ENCODE results near the gene KRT79.
"Not testable (repeated sequence)": the region's sequence is repeated elsewhere in the genome, so short reads cannot be mapped to it uniquely, and the experiment has no call there.

KRT79 gene

DNA sequence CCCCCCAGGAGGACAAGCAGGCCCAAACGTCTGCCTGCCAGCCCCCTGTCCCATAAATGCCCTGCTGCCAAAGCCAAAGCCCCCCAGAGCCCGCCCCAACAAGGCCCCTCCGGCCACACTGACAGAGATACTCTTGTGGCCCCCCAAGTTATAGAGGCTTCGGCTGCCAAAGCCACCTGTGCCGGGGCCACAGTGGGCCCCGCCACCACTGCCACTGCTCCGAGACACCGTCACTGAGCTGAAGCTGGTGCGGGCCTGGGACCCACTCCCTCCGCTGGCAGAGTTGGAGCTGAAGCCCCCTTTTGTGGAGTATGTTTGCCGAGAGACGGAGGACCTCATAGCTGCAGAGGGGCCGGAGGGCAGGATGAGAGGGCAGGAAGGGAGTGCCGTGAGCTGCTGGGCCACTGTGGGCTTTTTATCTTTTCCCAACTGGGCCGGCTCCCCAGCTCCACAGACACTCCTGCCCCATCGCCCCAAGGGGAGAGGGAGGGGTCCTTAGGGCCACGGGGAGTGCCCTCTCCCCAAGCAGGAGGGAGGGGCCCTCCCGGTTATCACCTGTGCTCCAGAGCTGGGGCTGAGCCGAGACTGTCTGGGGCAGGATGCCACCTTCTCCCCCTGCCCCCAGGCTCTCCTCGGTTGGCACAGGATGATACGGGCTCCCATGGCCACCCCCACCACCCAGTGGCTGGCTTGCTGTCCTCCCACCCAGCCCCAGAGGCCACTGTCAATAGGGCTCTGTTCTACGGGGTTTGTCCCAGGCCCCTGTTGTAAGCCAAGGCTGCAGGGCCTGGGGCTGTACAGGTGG lies at the start of gene KRT79:
TSS of gene KRT79 (minus strand) at position 390 of the 805 bp plus-strand sequence. CDS start at position 339, 51 bp downstream.
- no peaks in the 10 kb centered on the region for H3K27me3 Mint-ChIP-seq

DNA sequence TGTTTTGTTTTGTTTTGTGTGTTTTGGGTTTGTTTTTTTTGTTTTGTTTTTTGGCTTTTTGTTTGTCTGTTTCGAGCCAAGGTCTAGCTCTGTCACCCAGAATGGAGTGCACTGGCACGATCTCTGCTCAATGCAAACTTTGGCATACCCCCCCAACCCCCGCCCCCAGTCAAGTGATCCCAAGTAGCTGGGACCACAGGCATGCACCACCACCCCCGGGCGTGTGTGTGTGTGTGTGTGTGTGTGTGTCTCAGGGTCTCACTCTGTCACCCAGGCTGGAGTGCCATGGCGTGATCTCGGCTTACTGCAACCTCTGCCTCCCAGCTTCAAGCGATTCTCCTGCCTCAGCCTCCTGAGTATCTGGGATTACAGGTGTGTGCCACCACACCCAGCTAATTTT lies 46.4 kb upstream of the KRT79 start:
- H3K36me3 Mint-ChIP-seq, H3K27me3 Mint-ChIP-seq, H3K9me3 Mint-ChIP-seq, H3K27ac Mint-ChIP-seq, H3K4me1 Mint-ChIP-seq: not testable (repeated sequence)
- peak overlapping the region; percentile 82 for H3K4me3 Mint-ChIP-seq

More for the DNA sequence above, at the start of gene KRT79:
- Mint-ChIP-seq H3K27ac (no peak within 1 kb of the TSS), H3K4me1 (peaks cover 38% of the 10 kb centered on the region), H3K36me3 (no peaks in the 10 kb centered on the region), H3K4me3 (no peak within 1 kb of the TSS), H3K9me3 (no peaks in the 10 kb centered on the region)

DNA sequence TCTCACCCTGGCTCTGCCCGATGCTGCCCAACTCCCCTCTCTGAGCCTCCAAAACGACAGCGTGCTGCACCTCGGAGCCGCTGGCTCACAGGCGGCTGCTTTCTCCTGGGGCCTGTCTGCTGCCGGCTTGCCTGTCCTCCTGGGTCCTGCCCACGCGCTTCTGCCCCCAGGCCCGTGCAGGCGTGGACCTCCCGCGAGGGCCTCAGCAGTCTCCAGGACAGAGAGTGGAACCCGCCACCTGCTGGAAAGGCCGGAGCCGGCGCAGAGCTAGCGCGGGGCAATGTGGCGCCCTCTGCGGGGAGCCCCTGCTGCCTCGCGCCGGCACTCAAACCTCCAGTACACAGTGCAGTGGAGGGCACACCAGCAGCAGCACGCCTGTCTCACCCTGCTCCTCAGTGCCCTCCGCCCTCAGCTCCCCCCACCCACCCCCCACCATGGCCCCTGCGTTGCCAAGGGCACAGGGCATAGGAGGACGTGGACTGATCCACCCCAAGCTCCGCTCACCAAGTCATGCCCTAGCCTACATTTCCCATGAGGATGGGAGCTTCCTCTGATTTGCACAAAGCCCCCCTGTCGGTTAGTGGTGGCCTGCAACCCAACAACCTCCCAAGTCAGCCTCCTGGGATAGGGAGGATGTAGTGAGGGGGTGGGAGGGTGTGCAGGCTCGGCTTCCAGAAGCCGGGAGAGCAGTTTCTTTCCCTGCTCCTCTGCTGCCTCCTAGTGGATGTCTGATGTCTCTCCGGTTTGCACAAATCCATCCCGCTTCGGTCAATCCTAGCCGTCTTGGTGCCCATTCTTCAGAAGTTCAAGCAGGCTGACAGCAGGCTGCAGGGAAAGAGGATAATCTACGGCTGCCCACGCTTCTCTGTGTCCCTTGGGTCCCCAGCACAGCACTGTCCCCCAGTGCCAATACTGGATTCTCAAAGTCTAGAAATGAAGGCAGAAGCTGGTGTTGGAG lies 45.6 kb upstream of the KRT79 start:
- H3K4me1 Mint-ChIP-seq, result peaks cover 9% of the 10 kb centered on the region
- H3K9me3 Mint-ChIP-seq, result no peaks in the 10 kb centered on the region
- peak overlapping the region; percentile 82 for H3K4me3 Mint-ChIP-seq
- H3K36me3 Mint-ChIP-seq, result no peaks in the 10 kb centered on the region
- peaks cover 3% of the 10 kb centered on the region for H3K27me3 Mint-ChIP-seq
- no peak overlapping the region for H3K27ac Mint-ChIP-seq

DNA sequence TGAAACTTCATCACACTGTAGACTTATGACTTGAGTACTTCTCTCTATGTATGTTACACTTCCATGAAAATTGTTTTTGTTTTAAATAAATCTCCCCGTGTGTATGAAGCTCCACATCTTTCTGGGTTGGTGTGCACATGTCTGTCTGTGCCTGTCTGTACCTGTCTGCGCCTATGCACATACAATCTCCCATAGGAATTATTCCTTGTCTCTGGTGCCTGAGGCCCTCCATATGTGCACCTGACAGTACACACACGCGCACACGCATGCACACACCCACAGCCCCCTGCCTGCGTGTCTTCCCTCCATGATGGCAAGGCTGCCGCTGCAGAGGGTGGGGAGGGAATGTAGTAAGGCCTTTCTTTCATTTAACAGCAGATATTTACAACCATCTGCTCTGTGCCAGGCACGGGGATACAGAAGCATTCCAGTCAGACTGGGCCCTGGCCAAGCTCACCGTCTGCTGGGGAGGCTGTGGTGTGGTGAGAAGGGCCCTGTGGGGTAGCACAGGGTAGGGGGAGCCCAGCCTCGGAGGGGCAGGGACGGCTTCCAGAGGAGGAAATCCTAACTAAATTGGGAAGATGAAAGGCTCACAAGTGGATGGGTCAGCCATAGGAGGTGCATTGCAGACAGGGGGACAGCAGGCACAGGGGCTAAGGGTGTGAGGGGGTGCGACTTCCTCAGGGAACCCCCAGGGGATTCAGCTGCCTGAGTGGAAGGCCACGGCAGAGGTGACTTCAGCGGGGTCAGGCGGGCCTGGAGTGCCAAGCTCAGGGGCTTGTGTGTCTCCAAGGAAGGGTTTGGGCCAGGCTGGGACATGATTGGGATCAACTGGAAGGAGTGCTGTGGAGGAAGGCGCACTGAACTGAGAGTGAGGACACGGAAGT lies 44.6 kb upstream of the KRT79 start:
- Mint-ChIP-seq H3K27me3 (peaks cover 3% of the 10 kb centered on the region), H3K9me3 (no peaks in the 10 kb centered on the region), H3K36me3 (no peaks in the 10 kb centered on the region), H3K4me3 (no peak overlapping the region), H3K4me1 (peaks cover 14% of the 10 kb centered on the region), H3K27ac (no peak overlapping the region)

DNA sequence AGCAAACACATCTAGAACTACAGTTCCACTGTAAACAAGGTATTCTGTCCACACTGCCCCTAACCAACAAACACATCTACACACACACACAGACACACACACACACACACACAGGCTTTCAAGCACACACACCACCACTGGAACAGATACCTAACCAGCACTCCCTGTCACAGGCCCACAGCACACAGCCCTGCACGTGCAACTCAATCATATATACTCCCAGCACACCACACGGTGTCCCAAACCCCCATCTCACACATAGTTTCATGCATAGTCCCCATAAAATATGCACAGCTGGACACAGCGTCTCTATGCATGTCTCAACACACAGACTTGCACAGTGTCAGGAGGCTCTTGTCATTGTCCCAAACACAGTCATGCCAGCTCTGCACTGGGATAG lies 43.1 kb upstream of the KRT79 start:
- no peak overlapping the region for H3K4me3 Mint-ChIP-seq
- no peak overlapping the region for H3K27ac Mint-ChIP-seq
- peaks cover 22% of the 10 kb centered on the region for H3K4me1 Mint-ChIP-seq
- no peaks in the 10 kb centered on the region for H3K36me3 Mint-ChIP-seq
- H3K27me3 Mint-ChIP-seq, result peaks cover 3% of the 10 kb centered on the region
- H3K9me3 Mint-ChIP-seq, result no peaks in the 10 kb centered on the region

DNA sequence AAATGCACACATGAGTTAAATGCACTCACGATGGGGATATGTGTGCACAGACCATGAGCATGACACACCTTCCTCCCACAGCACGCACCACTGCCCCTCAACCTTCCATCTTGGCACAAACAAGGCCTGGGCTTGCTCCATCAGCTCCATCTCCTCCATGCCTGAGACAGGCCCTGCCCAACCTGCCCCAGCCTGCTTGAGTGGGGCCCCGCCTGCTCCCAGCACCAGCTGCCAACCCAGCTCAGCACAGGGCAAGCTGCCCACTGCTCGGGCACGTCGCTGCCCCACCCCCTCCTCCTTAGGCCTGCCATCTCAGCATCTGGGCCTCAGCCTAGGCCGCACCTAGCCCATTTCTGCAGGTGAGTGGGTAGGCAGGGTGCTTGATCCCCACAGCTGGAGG lies 42.3 kb upstream of the KRT79 start:
- Mint-ChIP-seq H3K4me1 (peaks cover 22% of the 10 kb centered on the region), H3K36me3 (no peaks in the 10 kb centered on the region), H3K4me3 (no peak overlapping the region), H3K27ac (no peak overlapping the region), H3K9me3 (no peaks in the 10 kb centered on the region), H3K27me3 (peaks cover 2% of the 10 kb centered on the region)

DNA sequence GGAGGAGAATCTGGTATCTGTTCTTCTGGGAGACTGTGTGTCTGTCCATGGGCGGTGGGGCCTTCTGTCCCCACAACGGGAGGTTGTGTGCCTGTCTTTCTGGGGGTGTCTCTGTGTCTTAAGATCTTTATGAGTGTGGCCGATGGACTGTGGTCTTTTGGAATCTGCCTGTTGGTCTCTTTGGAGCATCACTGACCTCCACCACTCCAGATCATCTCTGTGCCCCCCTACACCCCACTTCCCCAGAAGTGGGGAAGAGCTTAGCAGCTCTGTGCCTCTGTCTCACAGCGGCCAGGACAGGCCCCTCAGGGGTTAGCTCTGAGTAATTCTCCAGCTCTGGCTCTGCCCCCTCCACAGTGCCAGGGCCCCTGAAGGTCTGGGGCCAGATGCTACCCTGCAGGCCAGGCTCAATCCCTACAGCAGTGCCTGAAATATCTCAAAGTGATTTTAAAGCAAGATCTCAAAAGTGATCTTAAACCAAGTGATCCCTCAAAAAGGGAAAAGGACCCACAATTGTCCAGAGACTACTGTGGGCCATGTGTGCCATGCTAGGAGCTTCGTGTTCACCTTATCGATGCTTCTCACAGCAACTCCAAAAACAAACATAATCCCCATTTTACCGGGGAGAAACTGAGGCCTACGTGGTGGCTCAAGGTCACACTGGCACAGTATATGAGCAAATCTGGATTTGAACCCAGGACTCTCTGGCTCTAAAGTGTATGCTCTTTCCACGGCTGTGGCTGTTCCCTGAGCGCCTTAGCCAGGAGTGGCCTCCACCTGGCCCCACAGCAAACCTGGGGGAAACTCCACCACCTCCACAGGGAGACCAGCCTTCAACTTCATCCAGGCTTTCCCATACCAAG lies 40.7 kb upstream of the KRT79 start:
- peaks cover 25% of the 10 kb centered on the region for H3K4me1 Mint-ChIP-seq
- H3K9me3 Mint-ChIP-seq, result no peaks in the 10 kb centered on the region
- no peaks in the 10 kb centered on the region for H3K27me3 Mint-ChIP-seq
- peak overlapping the region; percentile 17 for H3K27ac Mint-ChIP-seq
- no peaks in the 10 kb centered on the region for H3K36me3 Mint-ChIP-seq
- H3K4me3 Mint-ChIP-seq, result peak overlapping the region; percentile 80

DNA sequence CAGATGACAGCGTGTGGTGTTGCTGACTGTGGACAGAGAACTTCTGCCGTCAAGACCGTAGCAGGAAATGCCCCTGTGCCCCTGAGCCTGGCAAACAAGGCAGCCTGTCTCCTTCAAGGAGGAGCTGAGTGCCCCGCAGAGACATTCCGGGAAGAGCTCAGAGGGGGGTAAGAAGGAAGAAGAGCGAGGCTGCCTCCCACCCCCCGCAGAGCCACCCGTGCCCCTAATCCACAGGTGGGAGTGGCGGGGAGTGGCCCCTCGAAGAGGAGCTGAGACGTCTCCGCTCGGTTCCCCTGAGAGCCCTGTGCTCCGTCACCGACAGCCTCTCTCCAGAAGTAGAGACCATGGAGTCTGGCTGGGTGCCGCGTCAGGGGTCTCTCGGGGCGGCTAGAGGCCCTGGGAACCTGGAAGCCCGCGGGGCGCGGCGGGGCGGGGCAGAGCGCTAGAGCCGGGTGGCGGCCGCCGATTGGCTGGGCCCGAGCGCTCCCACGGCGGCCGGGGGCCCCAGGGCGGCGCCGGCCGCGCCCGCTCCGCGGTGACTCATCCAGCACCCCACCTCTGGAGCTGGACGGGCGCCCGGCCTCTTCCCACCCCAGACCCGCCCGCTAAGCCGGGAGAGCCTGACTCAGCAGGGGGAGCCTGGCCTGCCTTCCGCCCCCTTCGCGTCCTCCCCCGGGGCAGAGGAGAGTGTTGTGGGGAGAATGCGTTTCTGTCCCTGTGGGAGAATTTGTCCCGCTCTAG lies 39.9 kb upstream of the KRT79 start:
- H3K4me1 Mint-ChIP-seq, result peaks cover 28% of the 10 kb centered on the region

DNA sequence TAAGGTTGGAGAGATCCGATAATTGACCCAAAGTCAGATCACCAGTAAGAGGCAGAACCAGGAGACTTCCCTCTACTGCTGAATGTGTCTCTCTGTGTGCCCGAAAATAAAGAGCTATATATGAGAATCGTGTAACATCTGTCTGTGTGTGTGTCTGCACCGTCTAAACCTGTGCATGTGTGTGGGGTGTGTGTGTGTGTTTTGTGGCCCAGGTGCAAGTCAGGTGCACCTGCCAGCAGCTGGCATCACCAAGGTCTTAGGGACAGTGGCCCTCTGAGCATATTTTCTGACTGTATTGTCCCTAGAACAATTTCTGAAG lies 39.4 kb upstream of the KRT79 start:
- peaks cover 33% of the 10 kb centered on the region for H3K4me1 Mint-ChIP-seq
- H3K27ac Mint-ChIP-seq, result no peak overlapping the region
- no peaks in the 10 kb centered on the region for H3K9me3 Mint-ChIP-seq
- H3K4me3 Mint-ChIP-seq, result peak overlapping the region; percentile 79
- no peaks in the 10 kb centered on the region for H3K27me3 Mint-ChIP-seq
- H3K36me3 Mint-ChIP-seq, result no peaks in the 10 kb centered on the region

More for the DNA sequence above, 39.9 kb upstream of the KRT79 start:
- Mint-ChIP-seq H3K36me3 (no peaks in the 10 kb centered on the region), H3K27me3 (no peaks in the 10 kb centered on the region), H3K4me3 (peak overlapping the region; percentile 80), H3K9me3 (no peaks in the 10 kb centered on the region), H3K27ac (no peak overlapping the region)

DNA sequence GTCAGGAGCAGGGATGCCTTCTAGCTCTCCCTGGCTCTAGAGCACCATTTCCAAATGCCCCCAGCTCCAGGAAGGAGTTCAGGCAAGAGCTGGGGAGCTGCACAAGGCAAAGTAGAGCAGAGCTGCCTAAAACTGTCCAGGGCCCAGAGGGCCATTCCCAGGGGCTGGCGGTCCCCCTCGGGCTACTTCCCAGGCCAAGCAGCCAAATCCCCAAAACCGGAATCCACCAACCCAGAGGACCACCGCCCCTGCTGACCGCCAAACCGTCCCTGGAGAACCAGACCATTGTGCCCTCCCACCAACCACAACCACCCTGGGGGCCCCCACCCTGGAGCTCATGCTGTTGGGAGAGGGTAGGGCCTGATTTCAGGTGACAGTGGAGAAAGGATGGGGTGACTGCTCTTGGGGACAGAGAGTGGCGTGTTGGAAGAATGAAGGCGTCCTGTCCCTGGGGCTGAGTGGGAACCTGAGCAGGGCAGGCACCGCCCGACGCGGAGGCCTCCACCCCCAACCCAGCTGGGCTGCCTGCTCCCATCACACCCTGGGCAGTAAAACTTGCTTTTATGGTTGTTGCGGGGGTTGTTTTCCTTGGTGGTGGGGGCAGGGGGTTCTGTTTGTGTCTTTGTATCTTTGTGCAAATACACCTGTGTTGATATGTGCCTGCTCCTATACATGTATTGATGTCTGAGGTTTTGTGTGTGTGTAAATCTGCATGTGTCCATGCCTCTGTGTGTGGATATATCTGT lies 38.7 kb upstream of the KRT79 start:
- no peaks in the 10 kb centered on the region for H3K9me3 Mint-ChIP-seq
- H3K27ac Mint-ChIP-seq, result peak overlapping the region; percentile 18
- H3K4me3 Mint-ChIP-seq, result peak overlapping the region; percentile 79
- H3K27me3 Mint-ChIP-seq, result no peaks in the 10 kb centered on the region
- H3K4me1 Mint-ChIP-seq, result peaks cover 38% of the 10 kb centered on the region
- no peaks in the 10 kb centered on the region for H3K36me3 Mint-ChIP-seq

DNA sequence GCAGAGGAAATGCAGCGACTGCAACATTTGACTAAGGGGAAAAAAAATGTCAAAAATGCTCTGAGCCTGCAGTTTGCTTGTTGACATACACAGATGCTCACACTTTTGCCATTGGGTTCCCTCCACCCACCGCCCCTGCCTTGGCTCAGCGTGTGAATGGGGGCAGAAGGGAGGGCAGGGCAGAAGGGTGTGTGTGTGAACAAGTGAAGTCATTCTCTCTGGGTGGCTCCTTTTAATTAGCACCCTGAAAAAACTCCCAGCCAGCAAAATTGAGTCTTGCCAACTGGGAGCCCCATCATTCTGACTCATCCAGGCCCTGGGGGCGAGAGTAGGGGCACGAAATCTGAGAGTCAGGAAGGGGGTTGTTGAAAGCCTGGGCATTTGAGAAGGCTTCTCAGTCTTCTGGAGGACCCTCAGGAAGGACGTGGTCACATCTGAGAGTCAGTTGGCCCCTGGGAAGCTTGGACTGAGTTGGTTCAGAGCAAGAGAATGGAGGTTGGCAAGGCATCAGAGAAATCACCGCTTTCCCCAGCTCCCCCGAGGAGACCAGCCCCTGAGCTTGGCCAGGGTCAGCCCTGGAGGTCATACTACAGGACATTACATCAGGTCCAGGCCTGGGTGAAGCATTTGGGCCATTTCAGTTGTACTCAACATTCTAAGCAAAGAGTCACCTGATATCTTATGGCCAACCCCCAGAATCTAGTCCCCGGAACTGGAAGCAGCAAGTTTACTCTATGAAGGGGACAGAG lies 37.4 kb upstream of the KRT79 start:
- H3K27me3 Mint-ChIP-seq, result no peaks in the 10 kb centered on the region
- H3K9me3 Mint-ChIP-seq, result no peaks in the 10 kb centered on the region
- H3K4me1 Mint-ChIP-seq, result peaks cover 49% of the 10 kb centered on the region
- H3K36me3 Mint-ChIP-seq, result no peaks in the 10 kb centered on the region
- no peak overlapping the region for H3K27ac Mint-ChIP-seq
- no peak overlapping the region for H3K4me3 Mint-ChIP-seq

DNA sequence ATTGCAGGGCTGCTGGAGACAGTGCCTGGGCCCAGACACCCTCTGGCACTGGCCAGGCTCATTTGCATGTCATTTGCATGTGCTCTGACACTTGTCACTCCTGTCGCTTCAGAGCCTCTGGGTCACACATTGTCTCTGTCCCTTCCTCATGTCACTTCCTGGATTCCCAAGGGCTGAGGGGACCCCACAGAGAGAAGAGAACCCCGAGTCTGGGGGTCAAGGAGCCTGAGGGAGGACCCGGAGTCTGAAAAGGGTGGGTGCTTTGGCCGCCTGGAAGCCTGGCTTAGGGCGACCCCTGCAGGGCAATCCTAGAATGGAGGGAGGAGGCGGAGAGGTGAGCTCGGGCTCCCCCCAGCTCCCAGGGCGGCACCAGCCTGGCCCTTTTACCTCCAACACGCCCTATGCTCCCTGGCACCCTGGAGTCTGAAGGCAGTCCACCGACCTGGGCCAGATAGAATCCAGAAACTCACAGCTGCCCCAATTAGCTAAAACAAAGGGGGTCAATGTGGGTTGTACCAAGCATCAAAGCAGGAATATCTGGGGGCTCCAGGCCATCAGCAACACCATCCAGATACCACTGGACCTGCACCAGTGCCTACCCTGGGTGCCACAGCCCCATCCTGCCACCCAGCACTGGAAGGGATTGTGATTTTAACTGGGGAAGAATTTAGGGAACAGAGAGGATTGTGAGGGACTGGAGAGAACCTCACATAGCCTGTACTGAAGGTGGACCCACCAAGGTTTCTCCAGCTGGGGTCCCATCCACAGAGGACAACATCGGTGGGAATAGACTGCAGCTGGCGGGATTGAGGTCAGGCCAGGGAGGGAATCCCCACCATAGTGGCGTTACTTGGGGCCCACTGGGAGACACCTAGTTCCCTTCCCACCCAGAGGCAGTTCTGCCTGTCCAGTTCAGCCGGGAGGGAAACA lies 36.5 kb upstream of the KRT79 start:
- Mint-ChIP-seq H3K9me3 (no peaks in the 10 kb centered on the region), H3K27me3 (no peaks in the 10 kb centered on the region), H3K36me3 (no peaks in the 10 kb centered on the region), H3K27ac (no peak overlapping the region), H3K4me3 (no peak overlapping the region), H3K4me1 (peaks cover 49% of the 10 kb centered on the region)
